ENCODE results near the gene CPNE5. TPM values are rescaled to one million over a fixed set of nuclear protein-coding genes. Genes with fewer than 3 reads are reported as not detected.

Gene CPNE5
- total and polyA plus RNA-seq, 2 of the 4 experiments (the other 2 are of a cell fraction) = 0.07 TPM; not detected in 1

- Histone ChIP-seq H3K27me3 (ENCODE audit: control insufficient read depth, insufficient read depth, low read length) (peaks cover 2% of the 10 kb centered on the region; the same call in 1 of the 2 replicates), H4K20me1 (ENCODE audit: insufficient read depth, low read length) (no peaks in the 10 kb centered on the region), H2AK9ac (replicated peaks; ENCODE audit: low read depth, low read length, poor library complexity) (no peak overlapping the region), H3K27ac (ENCODE audit: insufficient read depth, low read length) (no peak overlapping the region), H3K36me3 (ENCODE audit: control insufficient read depth, insufficient read depth, low read length) (no peaks in the 10 kb centered on the region), H2BK15ac (ENCODE audit: low read depth, low read length) (no peak overlapping the region), H3K9me3 (ENCODE audit: control insufficient read depth, insufficient read depth, low read length) (no peaks in the 10 kb centered on the region), H3K56ac (ENCODE audit: extremely low read depth, insufficient read depth, low read length) (no peak overlapping the region), H4K91ac (ENCODE audit: insufficient read depth, low read depth, low read length) (no peak overlapping the region), H2BK120ac (ENCODE audit: low read depth, low read length) (no peak overlapping the region), H3K4me3 (ENCODE audit: insufficient read depth, low read depth, low read length) (no peak overlapping the region), H3K4ac (ENCODE audit: low read depth, low read length) (no peak overlapping the region), H2AK5ac (ENCODE audit: low read depth, low read length) (no peak overlapping the region), H2AFZ (replicated peaks; ENCODE audit: low read length, poor library complexity) (no peak overlapping the region), H3K9me1 (ENCODE audit: insufficient read depth, low read length) (no peaks in the 10 kb centered on the region; the same call in 1 of the 2 replicates), H3K23ac (ENCODE audit: low read depth, low read length) (no peak overlapping the region), H3K4me1 (ENCODE audit: control insufficient read depth, insufficient read depth, low read length) (peaks cover 12% of the 10 kb centered on the region), H2BK5ac (ENCODE audit: low read depth, low read length, poor library complexity, severe bottlenecking) (no peak overlapping the region), H2BK20ac (ENCODE audit: low read depth, low read length) (no peak overlapping the region), H3K79me1 (ENCODE audit: low read depth in 1 of 2, low read length in 2 of 2) (no peaks in the 10 kb centered on the region), H4K5ac (ENCODE audit: low read depth, low read length) (no peak overlapping the region), H3K18ac (ENCODE audit: low read depth, low read length) (no peak overlapping the region), H3K14ac (replicated peaks; ENCODE audit: low read depth, low read length) (no peak overlapping the region), H3K9ac (ENCODE audit: low read depth, low read length) (no peak overlapping the region), H3K4me2 (ENCODE audit: low read depth, low read length) (no peak overlapping the region), H4K8ac (ENCODE audit: low read depth in 2 of 2, low read length in 2 of 2) (no peak overlapping the region)
- dilution Hi-C loops (cut with HindIII; ENCODE audit: low sequenced_read_pairs, unreplicated experiment) (no loop called here), intact Hi-C loops (cut with micrococcal nuclease) (no loop called here), in situ Hi-C loops (cut with MboI; ENCODE audit: low sequenced_read_pairs) (no loop called here)
- TF ChIP-seq CHD1 (IDR thresholded peaks at IDR 0.05; ENCODE audit: low read depth, low read length) (no peak), POLR2A (IDR thresholded peaks at IDR 0.05; ENCODE audit: low read depth, low read length) (no peak), FOS (IDR thresholded peaks at IDR 0.05; ENCODE audit: low read depth, low read length) (no peak), MAZ (IDR thresholded peaks at IDR 0.05; ENCODE audit: borderline replicate concordance, low read depth, low read length) (no peak), BHLHE40 (IDR thresholded peaks at IDR 0.05; ENCODE audit: low read depth, low read length) (no peak), NFE2L2 (IDR thresholded peaks at IDR 0.05; ENCODE audit: low read depth, low read length) (no peak), ELK1 (IDR thresholded peaks at IDR 0.05; ENCODE audit: borderline replicate concordance, low read depth, low read length) (no peak), USF2 (IDR thresholded peaks at IDR 0.05; ENCODE audit: low read depth, low read length) (no peak), RFX5 (IDR thresholded peaks at IDR 0.05; ENCODE audit: low read depth, low read length) (no peak)
- no TSS peak for BruUV-seq (replicated peaks)
- no peak for ATAC-seq (ENCODE audit: low read depth)
- ChIA-PET POLR2A (ENCODE audit: unreplicated experiment) (no interaction called here), CTCF (no interaction called here)
- DNase-seq = no peak
- WGBS, 2 experiments (ENCODE audit: extremely low coverage in 2 of 2, insufficient read length in 1 of 2) = 90% methylated on average over 2 of the region's 5 CpGs; no CpG with 5 or more reads in 1 of the 2 experiments
These were observed 105.9 kb downstream of the CPNE5 start for GRCh38 chr6:36733300-36733699.
